GM21576 (cell line): Measurements from ENCODE around the gene SYNE1.
"Not testable (repeated sequence)": the region's sequence is repeated elsewhere in the genome, so short reads cannot be mapped to it uniquely, and the experiment has no call there.

Source experiments
- ATAC-seq: cut with Tn5 transposase; IDR thresholded peaks from one replicate; pipeline ENCODE4 v1.9.1; 2021; ENCODE audit warnings: mild to moderate bottlenecking, moderate library complexity; ENCODE audit not compliant: unreplicated experiment

The SYNE1 gene

DNA sequence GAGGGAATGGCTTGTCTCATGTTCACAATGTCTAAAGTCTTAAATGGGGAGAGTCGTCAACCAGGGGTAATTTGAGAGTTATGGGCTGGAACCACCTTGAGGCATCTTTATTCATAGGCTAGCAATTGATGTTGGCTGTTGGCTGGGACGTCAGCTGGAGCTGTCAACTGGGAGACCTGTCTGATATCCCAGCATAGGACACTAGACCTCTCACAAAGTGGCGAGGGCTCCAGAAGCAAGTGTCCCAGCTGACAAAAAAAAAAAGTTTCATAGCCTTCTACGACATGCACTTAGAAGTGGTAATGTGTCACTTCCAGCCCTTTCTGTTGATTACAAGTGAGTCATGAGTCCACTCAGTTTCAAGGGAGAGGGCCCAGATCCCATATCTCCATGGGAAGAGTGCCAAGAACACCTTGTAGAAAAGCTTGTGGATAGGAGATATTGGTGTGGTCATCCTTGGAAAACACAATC is 551.7 kb downstream of the SYNE1 start:
- ATAC-seq: no peak

DNA sequence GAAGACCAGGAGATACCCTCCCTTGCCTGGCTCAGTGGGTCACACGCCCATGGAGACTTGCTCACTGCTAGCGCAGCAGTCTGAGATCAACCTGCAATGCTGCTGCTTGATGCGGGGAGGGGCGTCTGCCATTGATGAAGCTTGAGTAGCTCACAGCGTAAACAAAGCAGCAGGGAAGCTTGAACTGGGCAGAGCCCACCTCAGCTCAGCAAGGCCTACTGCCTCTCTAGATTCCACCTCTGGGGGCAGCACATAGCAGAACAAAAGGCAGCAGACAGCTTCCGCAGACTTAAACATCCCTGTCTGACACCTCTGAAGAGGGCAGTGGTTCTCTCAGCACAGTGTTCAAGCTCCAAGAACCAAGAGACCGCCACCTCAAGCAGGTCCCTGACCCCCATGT is 558.4 kb downstream of the SYNE1 start:
- ATAC-seq: no peak

- ATAC-seq: no peak
Measured at GRCh38 chr6:152078001-152078400, 559.2 kb downstream of the SYNE1 start.

DNA sequence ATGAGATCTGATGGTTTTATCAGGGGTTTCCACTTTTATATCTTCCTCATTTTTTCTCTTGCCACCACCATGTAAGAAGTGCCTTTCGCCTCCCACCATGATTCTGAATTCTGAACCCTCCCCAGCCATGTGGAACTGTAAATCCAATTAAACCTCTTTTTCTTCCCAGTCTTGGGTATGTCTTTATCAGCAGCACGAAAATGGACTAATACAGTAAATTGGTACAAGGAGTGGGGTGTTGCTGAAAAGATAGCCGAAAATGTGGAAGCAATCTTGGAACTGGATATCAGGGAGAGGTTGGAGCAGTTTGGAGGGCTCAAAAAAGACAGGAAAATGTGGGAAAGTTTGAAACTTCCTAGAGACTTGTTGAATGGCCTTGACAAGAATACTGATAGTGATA is 560.9 kb downstream of the SYNE1 start:
- ATAC-seq: not testable (repeated sequence)

GRCh38 chr6:152071843-152072242 is 565.3 kb downstream of the SYNE1 start:
- no peak for ATAC-seq
